Measurements from ENCODE around the gene ZMYM2. TPM values are rescaled to one million over a fixed set of nuclear protein-coding genes. Genes with fewer than 3 reads are reported as not detected.

Gene ZMYM2
- total RNA-seq, 2 experiments from 2014 or later = 59.9 to 64.7 TPM

DNA sequence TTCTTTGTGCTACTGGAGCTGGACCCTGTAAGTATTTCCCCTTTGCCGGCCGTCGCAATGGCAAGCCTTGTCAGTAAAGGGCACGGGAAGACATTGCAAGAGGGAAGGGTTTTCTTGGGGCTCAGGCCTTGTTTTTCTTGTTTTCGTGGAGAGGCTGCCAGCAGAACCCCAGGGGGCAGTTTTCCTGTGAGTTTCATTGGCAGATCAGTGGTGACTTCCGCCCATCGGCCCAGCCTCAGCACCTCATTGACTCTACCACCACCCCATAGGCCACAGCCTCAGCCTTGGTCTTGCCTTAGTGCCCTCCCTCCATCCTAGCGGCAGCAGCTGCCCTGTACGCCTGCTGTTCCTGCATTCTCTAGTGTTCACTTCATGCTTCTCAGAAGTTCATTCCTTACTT lies 140.8 kb downstream of the ZMYM2 start:
- ChIA-PET POLR2A (no interaction called here), CTCF (ENCODE audit: unreplicated experiment) (no interaction called here)
- Histone ChIP-seq H3K36me3 (ENCODE audit: insufficient read depth, low read length) (no peaks in the 10 kb centered on the region), H3K9me3 (ENCODE audit: low read length) (no peaks in the 10 kb centered on the region), H3K9me2 (ENCODE audit: insufficient read depth, low read length) (no peaks in the 10 kb centered on the region), H2AFZ (ENCODE audit: low read length) (no peak overlapping the region), H3K27ac (ENCODE audit: low read depth, low read length, poor library complexity, severe bottlenecking) (no peak overlapping the region), H3K4me1 (ENCODE audit: insufficient read depth, low read length, poor library complexity, severe bottlenecking) (no peaks in the 10 kb centered on the region), H3K79me2 (ENCODE audit: insufficient read depth, low read depth, low read length) (no peaks in the 10 kb centered on the region), H3K4me3 (ENCODE audit: low read depth, low read length, poor library complexity, severe bottlenecking) (no peak overlapping the region), H4K20me1 (ENCODE audit: insufficient read depth, low read length) (no peaks in the 10 kb centered on the region), H3K4me2 (ENCODE audit: low read length) (no peak overlapping the region)
- DNase-seq (ENCODE audit: low spot score) = no peak
- no TSS peak for BruUV-seq (replicated peaks)
- intact Hi-C loops (cut with micrococcal nuclease; ENCODE audit: unreplicated experiment) = no loop called here
- TF ChIP-seq, protein P1, sequence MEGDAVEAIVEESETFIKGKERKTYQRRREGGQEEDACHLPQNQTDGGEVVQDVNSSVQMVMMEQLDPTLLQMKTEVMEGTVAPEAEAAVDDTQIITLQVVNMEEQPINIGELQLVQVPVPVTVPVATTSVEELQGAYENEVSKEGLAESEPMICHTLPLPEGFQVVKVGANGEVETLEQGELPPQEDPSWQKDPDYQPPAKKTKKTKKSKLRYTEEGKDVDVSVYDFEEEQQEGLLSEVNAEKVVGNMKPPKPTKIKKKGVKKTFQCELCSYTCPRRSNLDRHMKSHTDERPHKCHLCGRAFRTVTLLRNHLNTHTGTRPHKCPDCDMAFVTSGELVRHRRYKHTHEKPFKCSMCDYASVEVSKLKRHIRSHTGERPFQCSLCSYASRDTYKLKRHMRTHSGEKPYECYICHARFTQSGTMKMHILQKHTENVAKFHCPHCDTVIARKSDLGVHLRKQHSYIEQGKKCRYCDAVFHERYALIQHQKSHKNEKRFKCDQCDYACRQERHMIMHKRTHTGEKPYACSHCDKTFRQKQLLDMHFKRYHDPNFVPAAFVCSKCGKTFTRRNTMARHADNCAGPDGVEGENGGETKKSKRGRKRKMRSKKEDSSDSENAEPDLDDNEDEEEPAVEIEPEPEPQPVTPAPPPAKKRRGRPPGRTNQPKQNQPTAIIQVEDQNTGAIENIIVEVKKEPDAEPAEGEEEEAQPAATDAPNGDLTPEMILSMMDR (conservative IDR thresholded peaks at IDR 0.05; ENCODE audit: low read length) = no peak
- no peak for TF ChIP-seq EZH2phosphoT487 (IDR thresholded peaks at IDR 0.05; ENCODE audit: borderline replicate concordance, low read depth, low read length)

- Histone ChIP-seq H3K4me2 (ENCODE audit: low read length) (no peak overlapping the region), H3K9me2 (ENCODE audit: insufficient read depth, low read length) (no peaks in the 10 kb centered on the region), H3K4me1 (ENCODE audit: insufficient read depth, low read length, poor library complexity, severe bottlenecking) (no peaks in the 10 kb centered on the region), H3K4me3 (ENCODE audit: low read depth, low read length, poor library complexity, severe bottlenecking) (no peak overlapping the region), H2AFZ (ENCODE audit: low read length) (no peak overlapping the region), H4K20me1 (ENCODE audit: insufficient read depth, low read length) (no peaks in the 10 kb centered on the region), H3K27ac (ENCODE audit: low read depth, low read length, poor library complexity, severe bottlenecking) (no peak overlapping the region), H3K36me3 (ENCODE audit: insufficient read depth, low read length) (no peaks in the 10 kb centered on the region), H3K9me3 (ENCODE audit: low read length) (no peaks in the 10 kb centered on the region), H3K79me2 (ENCODE audit: insufficient read depth, low read depth, low read length) (no peaks in the 10 kb centered on the region)
- POLR2A ChIA-PET = interaction anchor here (1.4 kb wide), 1 partner anchor 8 kb away, joined by 5 read pairs; no protein-coding TSS in a partner anchor
- intact Hi-C loops (cut with micrococcal nuclease; ENCODE audit: unreplicated experiment) = no loop called here
- BruUV-seq (replicated peaks) = no TSS peak
- CTCF ChIA-PET (ENCODE audit: unreplicated experiment) = no interaction called here
- DNase-seq (ENCODE audit: low spot score) = no peak
- TF ChIP-seq, protein P1 (conservative IDR thresholded peaks at IDR 0.05; ENCODE audit: low read length) = no peak
- no peak for TF ChIP-seq EZH2phosphoT487 (IDR thresholded peaks at IDR 0.05; ENCODE audit: borderline replicate concordance, low read depth, low read length)
Measured at GRCh38 chr13:20101467-20102316, 143.2 kb downstream of the ZMYM2 start.

DNA sequence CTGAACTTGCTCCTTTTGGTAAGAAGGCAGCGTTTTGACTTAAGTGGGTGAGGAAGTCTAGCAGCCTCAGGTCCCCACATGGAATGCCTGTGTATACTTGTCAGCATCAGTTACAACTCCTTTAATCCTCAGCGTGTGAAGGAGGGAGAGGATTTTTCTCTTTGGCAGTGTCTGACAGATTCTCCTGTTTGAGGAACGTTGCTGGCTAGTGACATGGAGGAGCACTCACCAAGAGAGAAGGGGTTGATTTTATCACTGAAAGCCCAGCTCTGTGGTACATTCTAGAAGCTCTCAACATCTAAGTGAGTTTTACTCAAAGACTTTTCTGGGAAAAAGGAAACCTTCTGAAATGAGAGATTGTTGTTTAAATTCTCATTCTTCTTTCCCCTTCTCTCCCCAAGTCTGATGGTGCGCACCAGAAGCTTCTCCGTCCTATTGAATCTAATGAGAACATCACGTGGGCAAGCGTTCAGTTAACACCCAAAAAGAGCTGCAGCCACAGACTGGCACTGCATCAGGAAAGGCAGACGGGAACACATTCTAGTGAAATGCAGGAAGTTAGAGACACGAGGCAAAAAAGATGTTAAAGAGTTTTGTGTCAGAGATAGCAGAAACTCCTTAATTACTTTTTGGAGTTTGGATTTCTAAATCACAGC lies 144.1 kb downstream of the ZMYM2 start:
- Histone ChIP-seq H3K4me2 (ENCODE audit: low read length) (no peak overlapping the region), H3K79me2 (ENCODE audit: insufficient read depth, low read depth, low read length) (no peaks in the 10 kb centered on the region), H3K27ac (ENCODE audit: low read depth, low read length, poor library complexity, severe bottlenecking) (no peak overlapping the region), H3K4me1 (ENCODE audit: insufficient read depth, low read length, poor library complexity, severe bottlenecking) (no peaks in the 10 kb centered on the region), H3K9me3 (ENCODE audit: low read length) (no peaks in the 10 kb centered on the region), H3K9me2 (ENCODE audit: insufficient read depth, low read length) (no peaks in the 10 kb centered on the region), H4K20me1 (ENCODE audit: insufficient read depth, low read length) (no peaks in the 10 kb centered on the region), H2AFZ (ENCODE audit: low read length) (no peak overlapping the region), H3K36me3 (ENCODE audit: insufficient read depth, low read length) (no peaks in the 10 kb centered on the region), H3K4me3 (ENCODE audit: low read depth, low read length, poor library complexity, severe bottlenecking) (no peak overlapping the region)
- DNase-seq (ENCODE audit: low spot score) = no peak
- TF ChIP-seq, protein P1 (conservative IDR thresholded peaks at IDR 0.05; ENCODE audit: low read length) = no peak
- no peak for TF ChIP-seq EZH2phosphoT487 (IDR thresholded peaks at IDR 0.05; ENCODE audit: borderline replicate concordance, low read depth, low read length)
- ChIA-PET POLR2A (no interaction called here), CTCF (ENCODE audit: unreplicated experiment) (no interaction called here)
- BruUV-seq (replicated peaks) = no TSS peak
- intact Hi-C loops (cut with micrococcal nuclease; ENCODE audit: unreplicated experiment) = no loop called here
